GM21528 (cell line): Measurements from ENCODE around the gene CTNND1.

ENCODE experiments used
- ATAC-seq: cut with Tn5 transposase; IDR thresholded peaks from one replicate; pipeline ENCODE4 v1.9.1; 2021; ENCODE audit warnings: mild to moderate bottlenecking, moderate library complexity; ENCODE audit not compliant: unreplicated experiment, low FRiP score

CTNND1 gene

GRCh38 chr11:57758174-57758573 lies 3.4 kb upstream of the CTNND1 start:
- ATAC-seq, result no peak

GRCh38 chr11:57762235-57762861 lies 746 bp downstream of the CTNND1 start:
- ATAC-seq, result no peak

- ATAC-seq, result no peak
These were observed 2.0 kb downstream of the CTNND1 start for GRCh38 chr11:57763568-57763967.

- no peak for ATAC-seq
These were observed 2.4 kb downstream of the CTNND1 start for GRCh38 chr11:57764021-57764420.

GRCh38 chr11:57764566-57764965 lies 3.0 kb downstream of the CTNND1 start:
- no peak for ATAC-seq

- no peak for ATAC-seq
These were observed 3.4 kb downstream of the CTNND1 start for GRCh38 chr11:57764972-57765371.

GRCh38 chr11:57770793-57771192 lies 9.2 kb downstream of the CTNND1 start:
- ATAC-seq, result no peak

- ATAC-seq, result no peak
These were observed 9.8 kb downstream of the CTNND1 start for GRCh38 chr11:57771365-57771764.

- ATAC-seq, result no peak
These were observed 11.0 kb downstream of the CTNND1 start for GRCh38 chr11:57772562-57772961.

GRCh38 chr11:57773026-57773598 lies 11.5 kb downstream of the CTNND1 start:
- no peak for ATAC-seq

GRCh38 chr11:57775491-57775890 lies 13.9 kb downstream of the CTNND1 start:
- ATAC-seq, result no peak

- ATAC-seq, result no peak
These were observed 14.5 kb downstream of the CTNND1 start for GRCh38 chr11:57776031-57776521.

GRCh38 chr11:57776577-57777210 lies 15.1 kb downstream of the CTNND1 start:
- ATAC-seq, result no peak

- no peak for ATAC-seq
These were observed 16.3 kb downstream of the CTNND1 start for GRCh38 chr11:57777969-57778317.

GRCh38 chr11:57778318-57779037 lies 16.9 kb downstream of the CTNND1 start:
- no peak for ATAC-seq

GRCh38 chr11:57779276-57779675 lies 17.7 kb downstream of the CTNND1 start:
- no peak for ATAC-seq

- no peak for ATAC-seq
These were observed 19.9 kb downstream of the CTNND1 start for GRCh38 chr11:57781529-57781943.

- ATAC-seq, result peak; percentile 59
These were observed 23.5 kb downstream of the CTNND1 start for GRCh38 chr11:57785072-57785471.

- ATAC-seq, result no peak
These were observed 24.8 kb downstream of the CTNND1 start for GRCh38 chr11:57786436-57786835.

- no peak for ATAC-seq
These were observed 25.5 kb downstream of the CTNND1 start for GRCh38 chr11:57787006-57787604.
